C4-2B (cell line): Measurements from ENCODE around the gene CYP2W1.

Experiments used
- CTCF ChIP-seq: fragments of 450-650 bp; conservative IDR thresholded peaks from 2 replicates; pipeline ENCODE4 v1.5.1; 2017; ENCODE audit warnings: mild to moderate bottlenecking
- ZFX ChIP-seq: fragments of 450-650 bp; IDR thresholded peaks from 2 replicates; pipeline ENCODE4 v1.6.1; 2017

- TF ChIP-seq CTCF, result no peak
- TF ChIP-seq ZFX, result no peak
Observed at GRCh38 chr7:1027242-1028043, 44.5 kb downstream of the CYP2W1 start.
